SKM-1 treated with dmso at 0.1 percent for 144 hours (cell line): Measurements from ENCODE around the gene DCT.

Experiments
- DNase-seq: peaks from one replicate; lab custom pipeline; 2025; ENCODE audit not compliant: unreplicated experiment; lab: John Stamatoyannopoulos, UW

DCT gene

DNA sequence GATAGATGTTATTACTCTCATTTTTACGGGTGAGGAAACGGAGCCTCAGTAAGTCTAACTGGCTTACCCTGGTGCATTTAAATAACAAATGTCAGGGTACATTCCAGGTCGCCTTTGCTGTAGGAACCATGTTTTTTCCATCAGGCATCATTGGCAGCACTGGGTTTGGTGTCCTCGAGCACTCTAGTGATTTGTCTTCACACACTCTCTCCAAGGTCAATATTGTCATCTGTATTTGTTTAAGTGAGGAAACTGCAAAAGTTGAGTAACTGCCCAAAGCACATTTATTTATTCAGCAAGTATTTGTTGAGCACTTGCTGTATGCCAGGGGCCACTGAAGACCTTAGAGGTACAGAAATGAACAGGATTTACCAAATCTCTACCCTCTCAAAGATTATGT is 78.6 kb downstream of the DCT start:
- no peak for DNase-seq

DNA sequence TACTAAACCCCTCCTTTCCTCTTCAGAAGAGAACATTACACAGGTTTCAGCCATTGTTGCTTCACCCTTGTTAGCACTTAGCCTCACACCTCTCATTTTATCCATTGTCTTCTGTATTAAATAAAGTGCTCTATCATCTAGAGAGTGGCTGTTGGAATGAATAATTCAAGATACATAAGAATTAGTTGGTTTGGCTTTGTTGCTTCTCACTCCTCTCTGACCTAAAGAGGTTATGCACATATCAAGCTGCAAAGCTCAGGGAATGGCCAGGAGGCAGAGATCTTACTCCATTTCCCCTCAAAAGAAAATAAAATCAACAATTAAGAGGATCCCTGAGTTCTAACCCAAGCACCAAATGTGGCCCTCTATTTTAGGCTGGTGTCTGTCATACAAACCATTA is 79.7 kb downstream of the DCT start:
- no peak for DNase-seq

DNA sequence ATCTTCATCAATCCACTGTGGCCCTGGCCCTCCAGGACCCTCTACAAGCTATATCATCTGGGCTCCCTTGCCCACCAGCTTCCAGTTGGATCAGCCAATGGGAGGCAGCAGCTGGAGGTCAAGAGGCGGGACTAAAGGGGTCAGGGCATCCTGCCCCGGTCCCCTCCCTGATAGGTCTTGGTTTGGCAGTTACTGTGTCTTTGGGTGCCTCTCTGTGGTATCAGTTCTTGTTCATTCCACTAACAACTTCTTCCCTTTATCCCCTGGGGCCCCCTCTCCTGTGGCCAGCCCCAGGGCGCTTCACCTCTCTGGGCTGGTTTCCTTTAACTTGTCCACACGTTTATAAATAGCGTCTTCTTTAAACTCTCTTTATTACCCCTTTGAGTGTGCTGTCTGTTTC is 83.6 kb downstream of the DCT start:
- DNase-seq, result no peak

DNA sequence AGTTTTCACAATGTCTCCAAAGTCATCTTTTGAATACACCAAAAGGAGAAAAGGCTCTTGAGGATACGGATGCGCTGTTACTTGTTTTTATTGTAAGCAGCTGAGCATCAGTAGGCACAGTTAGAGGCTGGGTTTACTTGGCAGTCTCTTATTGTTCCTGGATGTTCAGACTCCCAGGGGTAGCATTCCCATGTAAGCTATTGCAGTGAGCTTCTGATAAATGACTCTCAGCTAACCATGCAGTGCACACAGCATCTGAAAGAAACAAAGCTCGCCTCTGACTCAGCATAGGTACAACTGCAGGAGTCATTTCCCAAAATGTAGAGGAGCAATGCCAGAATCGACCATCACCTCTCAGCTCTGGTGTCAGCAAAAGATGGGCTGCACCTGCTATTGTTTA is 84.8 kb downstream of the DCT start:
- DNase-seq, result no peak

DNA sequence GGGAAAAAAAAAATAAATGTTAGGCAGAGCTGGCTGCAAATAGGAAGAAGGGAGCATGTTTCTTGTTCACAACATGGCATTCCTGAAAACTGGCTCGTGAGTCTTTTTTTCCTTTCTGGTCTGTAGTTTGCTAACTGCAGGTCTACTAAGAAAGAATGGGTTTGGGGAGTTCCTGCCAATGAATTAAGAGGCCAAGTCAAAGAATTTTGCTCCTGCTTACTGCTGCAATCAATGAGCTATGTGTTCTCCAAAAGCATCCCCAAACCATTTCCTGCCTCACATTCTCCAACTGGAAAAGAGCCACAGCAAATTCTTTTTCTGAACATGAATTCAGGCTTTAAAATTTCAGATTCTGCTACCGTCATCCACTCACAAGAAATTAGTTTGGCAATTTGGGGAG is 88.6 kb downstream of the DCT start:
- no peak for DNase-seq

DNA sequence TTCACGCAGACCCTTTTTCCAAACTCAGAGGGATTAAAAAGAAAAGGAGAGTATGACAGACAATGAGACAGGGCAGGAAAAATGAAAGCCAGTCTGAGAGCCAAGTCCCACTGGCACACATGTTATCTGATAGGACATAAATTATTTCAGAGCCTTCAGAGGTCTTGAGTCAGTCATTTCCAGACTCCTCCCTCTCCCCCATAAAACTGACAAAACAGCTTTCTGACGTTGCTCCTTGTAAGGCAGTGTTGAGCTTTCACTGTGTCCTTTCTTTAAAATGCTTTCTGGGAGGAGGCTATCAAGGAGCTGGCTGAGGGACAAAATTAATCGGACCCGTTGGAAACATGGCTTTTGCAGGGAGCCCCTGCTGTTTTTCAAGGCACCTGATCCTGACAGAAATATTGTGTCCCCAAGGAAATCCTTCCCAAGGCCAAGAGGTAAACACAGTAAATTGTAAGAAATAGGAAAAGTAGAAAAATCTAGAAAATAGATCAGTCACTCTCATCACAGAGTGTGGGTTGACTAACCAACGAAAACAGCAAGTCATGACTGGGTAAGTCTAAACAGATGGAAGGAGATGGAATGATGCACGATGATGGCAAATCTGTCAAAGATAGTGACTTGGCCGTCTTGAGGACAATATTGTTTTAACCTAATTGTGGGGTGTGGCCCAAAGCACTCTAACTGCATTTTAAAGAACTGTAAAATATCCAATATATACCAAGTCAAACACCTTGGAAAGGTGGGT is 89.7 kb downstream of the DCT start:
- no peak for DNase-seq

DNA sequence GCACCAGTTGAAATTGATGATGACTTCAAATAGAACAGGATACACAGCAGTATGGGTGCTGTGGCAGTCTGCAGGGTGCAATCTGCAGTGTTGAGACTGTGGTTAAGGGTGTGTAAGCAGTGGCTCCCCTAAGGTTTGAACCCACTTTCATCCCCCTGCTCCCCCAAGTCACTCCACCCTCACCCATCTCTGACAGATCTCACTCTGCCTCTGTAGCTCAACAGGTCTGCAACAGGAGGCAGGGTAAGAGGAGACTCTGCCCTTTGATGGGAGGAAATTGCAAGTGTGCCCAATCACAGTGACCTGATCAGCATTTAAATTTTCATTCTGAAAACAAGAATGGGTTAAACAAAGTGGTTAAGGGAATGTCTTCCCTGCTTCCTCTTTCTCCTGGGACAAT is 92.4 kb downstream of the DCT start:
- no peak for DNase-seq
